GM18507 (cell line): ENCODE results near the gene CD24.
"Not testable (repeated sequence)": the region's sequence is repeated elsewhere in the genome, so short reads cannot be mapped to it uniquely, and the experiment has no call there.

Source experiments
- DNase-seq: peaks from one replicate; pipeline ENCODE4 v3.0.0; 2011; ENCODE audit warnings: low read depth; ENCODE audit not compliant: insufficient read length; ENCODE audit errors: extremely low spot score
- FAIRE-seq: peaks from 2 replicates; lab custom pipeline; 2011; peaks lifted over from hg19 to GRCh38; lab: Jason Lieb, UNC

CD24 gene

GRCh38 chr6:106972500-106972899, 2.0 kb downstream of the CD24 start:
- DNase-seq (no peak), FAIRE-seq (no peak)

DNA sequence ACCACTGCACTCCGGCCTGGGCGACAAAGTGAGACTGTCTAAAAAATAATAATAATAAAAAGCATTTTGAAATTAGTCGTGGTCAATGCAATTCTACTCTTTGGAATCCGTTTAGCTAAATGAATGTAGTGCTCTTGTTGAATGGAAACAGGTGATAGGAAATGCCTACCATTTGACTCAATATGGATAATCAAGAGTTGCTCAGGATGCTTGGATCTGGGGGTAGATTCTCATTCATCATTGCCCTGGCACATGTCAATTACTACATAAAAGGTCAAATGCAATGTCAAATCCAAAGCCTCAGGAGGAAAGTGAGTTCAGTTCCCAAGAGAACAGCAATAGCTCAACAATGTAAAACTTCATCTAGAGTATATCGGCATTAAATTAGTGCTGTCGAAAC, 3.8 kb downstream of the CD24 start:
- DNase-seq, FAIRE-seq: not testable (repeated sequence)

DNA sequence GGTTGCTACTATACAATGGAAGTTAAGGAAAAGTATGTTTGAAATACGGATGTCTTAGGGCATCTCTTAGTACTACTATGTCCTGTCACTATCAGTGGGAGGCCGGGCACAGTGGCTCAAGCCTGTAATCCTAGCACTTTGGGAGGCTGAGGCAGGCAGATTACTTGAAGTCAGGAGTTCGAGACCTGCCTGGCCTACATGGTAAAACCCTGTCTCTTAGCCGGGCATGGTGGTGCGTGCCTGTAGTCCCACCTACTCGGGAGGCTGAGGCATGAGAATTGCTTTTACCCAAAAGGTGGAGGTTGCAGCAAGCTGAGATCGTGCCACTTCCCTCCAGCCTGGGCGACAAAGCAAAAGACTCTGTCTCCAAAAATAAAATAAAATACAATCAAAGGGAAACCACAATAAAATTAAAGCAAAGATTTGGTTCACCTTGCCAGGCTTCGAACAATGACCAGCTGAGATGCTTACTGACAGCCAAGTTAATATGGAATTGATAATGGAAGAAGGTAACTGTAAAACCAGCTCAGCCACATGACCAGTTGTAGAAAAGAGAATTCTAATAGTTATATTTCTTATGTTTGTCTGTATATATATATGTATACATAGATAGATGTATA, 6.5 kb downstream of the CD24 start:
- FAIRE-seq (no peak), DNase-seq (no peak)

- no peak for FAIRE-seq
- no peak for DNase-seq
Measured at GRCh38 chr6:106966671-106967640, 7.6 kb downstream of the CD24 start.

DNA sequence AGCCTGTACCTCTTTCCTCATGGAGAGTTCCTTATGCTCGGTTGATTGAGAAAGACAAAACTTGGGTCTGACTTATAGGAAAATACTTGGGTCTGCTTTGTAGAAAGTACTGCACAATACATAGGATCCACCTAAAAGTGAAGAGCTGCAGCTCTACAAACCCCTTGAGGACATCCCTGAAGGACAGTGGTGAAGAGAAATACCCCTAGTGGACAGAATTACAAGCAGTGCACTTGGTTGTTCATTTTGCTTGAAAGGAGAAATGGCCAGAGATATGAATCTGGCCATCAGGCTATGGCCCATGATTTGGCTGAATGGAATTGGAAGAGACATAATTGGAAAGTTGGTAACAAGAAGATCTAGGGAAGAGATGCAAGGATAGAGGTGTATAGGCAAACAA, 8.3 kb downstream of the CD24 start:
- no peak for FAIRE-seq
- DNase-seq, result no peak

- no peak for FAIRE-seq
- DNase-seq, result no peak
Measured at GRCh38 chr6:106964954-106965353, 9.6 kb downstream of the CD24 start.

DNA sequence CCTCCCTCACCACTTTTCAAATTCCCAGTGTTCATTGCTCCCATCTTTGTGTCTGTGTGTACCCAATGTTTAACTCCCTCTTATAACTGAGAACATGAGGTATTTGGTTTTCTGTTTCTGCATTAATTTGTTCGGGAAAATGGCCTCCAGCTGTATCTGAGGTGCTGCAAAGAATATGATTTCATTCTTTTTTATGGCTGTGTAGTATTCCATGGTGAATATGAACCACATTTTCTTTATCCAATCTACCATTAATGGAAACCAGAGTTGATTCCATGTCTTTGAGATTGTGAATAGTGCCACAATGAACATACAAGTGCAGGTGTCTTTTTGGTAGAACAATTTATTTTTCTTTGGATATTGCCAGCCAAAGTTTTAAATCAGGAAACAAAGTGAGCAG, 10.4 kb downstream of the CD24 start:
- FAIRE-seq, result no peak

DNA sequence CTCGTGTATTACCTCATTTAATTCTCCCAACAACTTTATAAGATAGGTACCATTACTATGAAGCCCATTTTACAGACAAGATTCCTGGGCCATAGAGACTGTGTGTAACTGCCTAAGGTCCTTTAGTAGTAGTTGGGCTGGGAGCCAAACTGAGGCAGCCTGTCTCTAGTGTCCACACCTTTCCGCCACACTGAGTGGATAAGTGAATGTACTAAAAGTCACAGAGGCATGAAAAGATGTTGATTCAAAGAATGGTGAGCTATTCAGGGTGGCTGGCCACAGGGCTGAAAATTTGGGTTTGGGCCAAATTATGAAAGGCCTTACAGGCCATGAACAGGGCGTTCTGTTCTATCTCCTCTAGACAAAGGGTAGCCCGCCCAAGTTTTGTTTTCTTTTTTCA, 11.0 kb downstream of the CD24 start:
- FAIRE-seq, result no peak
- DNase-seq, result no peak

More for the DNA sequence above, 10.4 kb downstream of the CD24 start:
- no peak for DNase-seq

DNA sequence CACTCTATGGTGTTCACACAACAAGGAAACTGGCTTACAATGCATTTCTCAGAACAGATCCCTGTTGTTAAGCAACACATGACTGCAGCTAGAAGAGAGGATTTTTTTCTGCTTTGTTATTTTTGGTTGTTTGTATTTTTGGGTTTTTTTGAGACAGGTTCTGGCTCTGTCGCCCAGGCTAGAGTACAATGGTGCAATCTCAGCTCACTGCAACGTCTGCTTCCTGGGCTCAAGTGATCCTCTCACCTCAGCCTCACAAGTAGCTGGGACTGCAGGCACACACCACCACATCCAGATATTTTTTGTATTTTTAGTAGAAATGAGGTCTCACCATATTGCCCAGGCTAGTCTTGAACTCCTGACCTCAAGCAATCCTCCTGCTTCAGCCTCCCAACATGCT, 12.7 kb downstream of the CD24 start:
- DNase-seq (no peak), FAIRE-seq (no peak)

GRCh38 chr6:106961136-106961535, 13.4 kb downstream of the CD24 start:
- FAIRE-seq (no peak), DNase-seq (no peak)

DNA sequence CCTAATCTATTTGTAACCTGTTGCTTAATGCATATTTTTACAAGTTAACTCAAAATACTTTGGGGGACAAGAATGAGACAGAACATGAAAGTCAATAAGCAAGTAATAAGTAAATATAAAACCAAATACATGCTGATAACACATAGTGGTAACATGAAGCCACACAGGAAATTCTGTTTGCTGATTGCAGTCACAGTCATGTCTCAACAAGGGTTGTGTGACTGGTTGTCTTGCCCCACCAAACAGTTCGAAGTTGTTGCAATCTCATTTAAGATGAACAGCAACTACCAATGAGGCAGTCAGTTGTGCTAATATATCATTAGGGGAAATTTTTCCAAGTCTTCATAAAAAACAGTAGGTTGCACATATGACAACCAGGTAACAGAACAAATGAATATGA, 14.5 kb downstream of the CD24 start:
- DNase-seq (no peak), FAIRE-seq (no peak)

DNA sequence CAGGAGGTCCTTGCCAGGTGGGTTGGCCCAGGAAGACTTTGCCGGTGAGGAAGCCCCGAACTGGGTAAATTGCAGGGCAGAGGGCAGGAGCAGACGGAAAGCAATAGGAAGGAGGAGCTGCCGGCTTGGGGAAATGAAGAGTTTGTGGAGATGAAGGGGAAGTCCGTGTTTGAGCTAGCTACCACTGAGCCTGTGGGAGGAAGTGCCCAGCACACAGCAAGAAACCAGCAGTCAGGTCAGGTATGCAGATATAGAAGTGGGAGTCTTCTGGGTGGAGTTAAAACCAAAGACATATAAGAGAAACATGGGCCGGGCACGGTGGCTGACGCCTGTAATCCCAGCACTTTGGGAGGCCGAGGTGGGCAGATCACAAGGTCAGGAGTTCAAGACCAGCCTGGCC, 34.7 kb downstream of the CD24 start:
- DNase-seq (peak; percentile 5), FAIRE-seq (no peak)

- FAIRE-seq (no peak), DNase-seq (no peak)
Measured at GRCh38 chr6:106939208-106939607, 35.3 kb downstream of the CD24 start.

DNA sequence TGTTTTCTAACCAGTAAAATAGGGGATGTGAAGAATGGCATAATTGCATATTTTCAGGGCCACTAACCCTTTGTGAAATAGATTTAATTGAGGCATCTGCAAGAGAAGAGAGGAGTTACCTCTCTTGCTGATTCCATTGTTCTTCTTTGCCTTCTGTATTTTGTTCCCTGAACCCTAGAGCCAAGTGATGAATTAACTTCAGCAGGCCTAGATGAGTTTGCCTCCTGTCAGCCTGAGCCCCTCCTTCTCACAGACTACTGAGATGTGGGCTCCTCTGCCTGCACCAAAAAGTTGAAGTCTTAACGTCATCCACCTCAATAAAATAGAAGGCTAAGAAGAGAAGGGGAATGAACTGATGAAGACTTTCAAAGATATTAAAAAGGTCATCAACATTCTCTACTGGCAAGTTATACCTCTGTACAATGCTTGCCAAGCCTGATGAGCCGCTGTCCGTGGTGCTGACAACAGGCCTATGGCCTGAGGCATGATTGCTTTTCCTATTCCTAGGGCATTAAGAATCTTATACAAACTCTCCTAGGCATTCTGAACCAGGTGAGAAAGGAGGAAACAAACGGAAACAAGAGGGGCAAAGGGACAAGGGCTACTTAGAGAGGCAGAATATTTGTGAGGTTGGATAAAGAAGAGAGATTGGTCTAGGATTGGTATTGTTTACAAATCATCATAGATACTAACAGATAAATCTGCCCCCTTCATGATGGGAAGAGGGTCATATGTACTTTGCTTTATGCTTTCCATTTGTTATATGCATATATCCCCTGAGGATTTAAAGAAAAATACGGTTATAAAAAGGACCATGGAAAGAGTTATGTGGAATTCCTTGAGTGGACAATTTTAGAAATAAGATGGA, 46.8 kb downstream of the CD24 start:
- no peak for FAIRE-seq
- DNase-seq, result no peak

GRCh38 chr6:106925948-106926347, 48.6 kb downstream of the CD24 start:
- no peak for DNase-seq
- no peak for FAIRE-seq

- DNase-seq, result no peak
- no peak for FAIRE-seq
Measured at GRCh38 chr6:106924694-106925523, 49.6 kb downstream of the CD24 start.

GRCh38 chr6:106922626-106923025, 51.9 kb downstream of the CD24 start:
- FAIRE-seq, result no peak
- no peak for DNase-seq
